Neural cell (in vitro differentiated cells): Measurements from ENCODE around the gene GPR161. TPM values are rescaled to one million over a fixed set of nuclear protein-coding genes. Genes with fewer than 3 reads are reported as not detected.

Source experiments
- H2AFZ ChIP-seq: fragments of 200-600, 300-800 bp; sonication (generic), shearing (Covaris generic); 2 replicates; pipeline ENCODE4 v1.6.0; 2014; ENCODE audit warnings: low read depth, mild to moderate bottlenecking, antibody characterized with exemption, low read length, moderate library complexity
- H3F3A ChIP-seq: fragments of 200-600 bp; shearing (Covaris generic); 2 replicates; pipeline ENCODE4 v1.6.1; 2016; ENCODE audit warnings: mild to moderate bottlenecking, moderate library complexity, mixed read lengths, antibody characterized with exemption, low read length; ENCODE audit not compliant: insufficient read depth, poor library complexity, severe bottlenecking
- H3K27ac ChIP-seq: fragments of 200-600, 300-800 bp; sonication (generic), shearing (Covaris generic); 2 replicates; pipeline ENCODE4 v1.5.1; 2014; ENCODE audit warnings: mild to moderate bottlenecking, low read length, moderate library complexity
- H3K27me3 ChIP-seq: fragments of 300-800, 200-600 bp; sonication (generic), shearing (Covaris generic); 2 replicates; pipeline ENCODE4 v1.6.0; 2014; ENCODE audit warnings: mild to moderate bottlenecking, low read depth, low read length, moderate library complexity; ENCODE audit not compliant: insufficient read depth
- H3K36me3 ChIP-seq: fragments of 300-800, 200-600 bp; sonication (generic), shearing (Covaris generic); 2 replicates; pipeline ENCODE4 v1.5.1; 2014; ENCODE audit warnings: mild to moderate bottlenecking, antibody characterized with exemption, low read length, moderate library complexity; ENCODE audit not compliant: insufficient read depth
- H3K4me2 ChIP-seq: fragments of 300-800, 200-600 bp; sonication (generic), shearing (Covaris generic); 2 replicates; pipeline ENCODE4 v1.6.0; 2014; ENCODE audit warnings: mild to moderate bottlenecking, low read length
- H3K4me3 ChIP-seq: fragments of 300-800, 200-600 bp; sonication (generic), shearing (Covaris generic); 2 replicates; pipeline ENCODE4 v1.5.1; 2014; ENCODE audit warnings: mild to moderate bottlenecking, low read length, moderate library complexity
- H3K79me2 ChIP-seq: fragments of 200-600 bp; shearing (Covaris generic); replicated peaks from 2 replicates; pipeline ENCODE4 v1.6.0; 2014; ENCODE audit warnings: mild to moderate bottlenecking, low read length, moderate library complexity; ENCODE audit not compliant: insufficient read depth
- H3K9ac ChIP-seq: fragments of 300-800, 200-600 bp; sonication (generic), shearing (Covaris generic); 2 replicates; pipeline ENCODE4 v1.6.1; 2016; ENCODE audit warnings: mild to moderate bottlenecking, low read length, mixed read lengths
- H3K9me2 ChIP-seq: fragments of 200-600 bp; shearing (Covaris generic); 2 replicates; pipeline ENCODE4 v1.6.1; 2016; ENCODE audit warnings: mild to moderate bottlenecking, low read length, mixed read lengths; ENCODE audit not compliant: insufficient read depth
- H3K9me3 ChIP-seq: fragments of 200-600, 300-800 bp; sonication (generic), shearing (Covaris generic); 2 replicates; pipeline ENCODE4 v1.6.1; 2016; ENCODE audit warnings: mild to moderate bottlenecking, mixed run types, low read length, moderate library complexity, mixed read lengths
- H4K20me1 ChIP-seq: fragments of 200-600 bp; shearing (Covaris generic); 2 replicates; pipeline ENCODE4 v1.6.1; 2016; ENCODE audit warnings: mild to moderate bottlenecking, mixed run types; ENCODE audit not compliant: insufficient read depth
- EP300 ChIP-seq: fragments of 450-650 bp; conservative IDR thresholded peaks from 2 replicates; pipeline ENCODE4 v1.6.1; 2014; ENCODE audit warnings: antibody characterized with exemption, mild to moderate bottlenecking, moderate library complexity; ENCODE audit not compliant: poor library complexity, severe bottlenecking
- EZH2 ChIP-seq: fragments of 200-600, 300-800 bp; shearing (Covaris generic), sonication (generic); IDR thresholded peaks from 2 replicates; pipeline ENCODE4 v1.6.1; 2014; ENCODE audit warnings: antibody characterized with exemption, low read length, borderline replicate concordance, mild to moderate bottlenecking; ENCODE audit not compliant: insufficient read depth, poor library complexity, severe bottlenecking
- MXI1 ChIP-seq: fragments of 450-650 bp; conservative IDR thresholded peaks from 2 replicates; pipeline ENCODE4 v1.6.1; 2014; ENCODE audit warnings: antibody characterized with exemption, mild to moderate bottlenecking; ENCODE audit not compliant: poor library complexity, severe bottlenecking
- POLR2AphosphoS5 ChIP-seq: IDR thresholded peaks from 2 replicates; pipeline ENCODE4 v1.6.1; 2012
- RAD21 ChIP-seq: fragments of 450-650 bp; conservative IDR thresholded peaks from 2 replicates; pipeline ENCODE4 v1.6.1; 2014; ENCODE audit warnings: antibody characterized with exemption, mild to moderate bottlenecking, moderate library complexity
- SMC3 ChIP-seq: fragments of 450-650 bp; conservative IDR thresholded peaks from 2 replicates; pipeline ENCODE4 v1.6.1; 2014; ENCODE audit warnings: antibody characterized with exemption, mild to moderate bottlenecking, moderate library complexity; ENCODE audit not compliant: poor library complexity
- TAF1 ChIP-seq: IDR thresholded peaks from 2 replicates; pipeline ENCODE4 v1.6.1; 2012; ENCODE audit warnings: low read depth
- polyA plus RNA-seq: library from polyadenylated mRNA; depleted of rRNA; stranded (reverse); fragments of >200 nt; gene quantifications from 2 replicates; pipeline ENCODE4 v1.2.3, GENCODE V29; 2014
- TF ChIP-seq, protein P1 (sequence below): fragments of 450-650 bp; IDR thresholded peaks from 2 replicates; pipeline ENCODE4 v1.5.1; 2014; ENCODE audit warnings: antibody characterized with exemption, mild to moderate bottlenecking, moderate library complexity; ENCODE audit not compliant: poor library complexity, severe bottlenecking
- TF ChIP-seq, protein P2 (sequence below): IDR thresholded peaks from 2 replicates; pipeline ENCODE4 v1.6.1; 2012; ENCODE audit warnings: borderline replicate concordance

GPR161 gene
- polyA plus RNA-seq, 1 donor from 2014 or later, result 39.0 TPM

DNA sequence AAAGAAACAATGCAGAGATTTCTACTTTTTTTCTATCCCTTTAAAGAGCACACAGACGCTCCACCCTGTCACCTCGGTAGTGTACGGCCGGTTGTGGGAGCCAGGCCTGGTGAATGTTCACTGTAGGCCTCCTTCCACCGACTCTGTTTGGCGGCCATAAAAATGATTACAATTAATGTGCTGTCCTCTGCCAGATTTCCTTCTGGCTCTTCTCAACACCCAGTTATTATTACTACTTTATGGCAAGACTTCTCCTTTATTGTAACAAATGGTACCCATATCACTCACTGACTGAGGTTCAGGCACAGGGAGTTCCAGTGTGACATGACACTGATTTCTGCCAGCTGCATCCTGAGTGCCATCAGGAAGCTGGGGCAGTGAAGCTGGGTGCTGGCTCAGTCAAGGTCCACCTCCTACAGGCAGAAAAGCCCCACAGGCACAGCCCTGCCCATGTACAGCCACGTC is 37.4 kb downstream of the GPR161 start:
- no peaks in the 10 kb centered on the region for H3K9me2 ChIP-seq
- H3F3A ChIP-seq, result no peaks in the 10 kb centered on the region
- H3K4me3 ChIP-seq, result no peak overlapping the region
- peaks cover 7% of the 10 kb centered on the region for H3K36me3 ChIP-seq
- H3K9ac ChIP-seq, result no peak overlapping the region
- no peaks in the 10 kb centered on the region for H3K27me3 ChIP-seq
- no peaks in the 10 kb centered on the region for H4K20me1 ChIP-seq
- H3K27ac ChIP-seq, result no peak overlapping the region
- H2AFZ ChIP-seq, result no peak overlapping the region
- no peak overlapping the region for H3K4me2 ChIP-seq
- no peaks in the 10 kb centered on the region for H3K79me2 ChIP-seq
- H3K9me3 ChIP-seq, result no peaks in the 10 kb centered on the region
- TF ChIP-seq MXI1 (no peak), TAF1 (no peak), SMC3 (no peak), EZH2 (no peak), POLR2AphosphoS5 (no peak), RAD21 (no peak), EP300 (no peak)
- TF ChIP-seq, protein P1, sequence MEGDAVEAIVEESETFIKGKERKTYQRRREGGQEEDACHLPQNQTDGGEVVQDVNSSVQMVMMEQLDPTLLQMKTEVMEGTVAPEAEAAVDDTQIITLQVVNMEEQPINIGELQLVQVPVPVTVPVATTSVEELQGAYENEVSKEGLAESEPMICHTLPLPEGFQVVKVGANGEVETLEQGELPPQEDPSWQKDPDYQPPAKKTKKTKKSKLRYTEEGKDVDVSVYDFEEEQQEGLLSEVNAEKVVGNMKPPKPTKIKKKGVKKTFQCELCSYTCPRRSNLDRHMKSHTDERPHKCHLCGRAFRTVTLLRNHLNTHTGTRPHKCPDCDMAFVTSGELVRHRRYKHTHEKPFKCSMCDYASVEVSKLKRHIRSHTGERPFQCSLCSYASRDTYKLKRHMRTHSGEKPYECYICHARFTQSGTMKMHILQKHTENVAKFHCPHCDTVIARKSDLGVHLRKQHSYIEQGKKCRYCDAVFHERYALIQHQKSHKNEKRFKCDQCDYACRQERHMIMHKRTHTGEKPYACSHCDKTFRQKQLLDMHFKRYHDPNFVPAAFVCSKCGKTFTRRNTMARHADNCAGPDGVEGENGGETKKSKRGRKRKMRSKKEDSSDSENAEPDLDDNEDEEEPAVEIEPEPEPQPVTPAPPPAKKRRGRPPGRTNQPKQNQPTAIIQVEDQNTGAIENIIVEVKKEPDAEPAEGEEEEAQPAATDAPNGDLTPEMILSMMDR, result no peak
- TF ChIP-seq, protein P2, sequence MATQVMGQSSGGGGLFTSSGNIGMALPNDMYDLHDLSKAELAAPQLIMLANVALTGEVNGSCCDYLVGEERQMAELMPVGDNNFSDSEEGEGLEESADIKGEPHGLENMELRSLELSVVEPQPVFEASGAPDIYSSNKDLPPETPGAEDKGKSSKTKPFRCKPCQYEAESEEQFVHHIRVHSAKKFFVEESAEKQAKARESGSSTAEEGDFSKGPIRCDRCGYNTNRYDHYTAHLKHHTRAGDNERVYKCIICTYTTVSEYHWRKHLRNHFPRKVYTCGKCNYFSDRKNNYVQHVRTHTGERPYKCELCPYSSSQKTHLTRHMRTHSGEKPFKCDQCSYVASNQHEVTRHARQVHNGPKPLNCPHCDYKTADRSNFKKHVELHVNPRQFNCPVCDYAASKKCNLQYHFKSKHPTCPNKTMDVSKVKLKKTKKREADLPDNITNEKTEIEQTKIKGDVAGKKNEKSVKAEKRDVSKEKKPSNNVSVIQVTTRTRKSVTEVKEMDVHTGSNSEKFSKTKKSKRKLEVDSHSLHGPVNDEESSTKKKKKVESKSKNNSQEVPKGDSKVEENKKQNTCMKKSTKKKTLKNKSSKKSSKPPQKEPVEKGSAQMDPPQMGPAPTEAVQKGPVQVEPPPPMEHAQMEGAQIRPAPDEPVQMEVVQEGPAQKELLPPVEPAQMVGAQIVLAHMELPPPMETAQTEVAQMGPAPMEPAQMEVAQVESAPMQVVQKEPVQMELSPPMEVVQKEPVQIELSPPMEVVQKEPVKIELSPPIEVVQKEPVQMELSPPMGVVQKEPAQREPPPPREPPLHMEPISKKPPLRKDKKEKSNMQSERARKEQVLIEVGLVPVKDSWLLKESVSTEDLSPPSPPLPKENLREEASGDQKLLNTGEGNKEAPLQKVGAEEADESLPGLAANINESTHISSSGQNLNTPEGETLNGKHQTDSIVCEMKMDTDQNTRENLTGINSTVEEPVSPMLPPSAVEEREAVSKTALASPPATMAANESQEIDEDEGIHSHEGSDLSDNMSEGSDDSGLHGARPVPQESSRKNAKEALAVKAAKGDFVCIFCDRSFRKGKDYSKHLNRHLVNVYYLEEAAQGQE, result no peak

DNA sequence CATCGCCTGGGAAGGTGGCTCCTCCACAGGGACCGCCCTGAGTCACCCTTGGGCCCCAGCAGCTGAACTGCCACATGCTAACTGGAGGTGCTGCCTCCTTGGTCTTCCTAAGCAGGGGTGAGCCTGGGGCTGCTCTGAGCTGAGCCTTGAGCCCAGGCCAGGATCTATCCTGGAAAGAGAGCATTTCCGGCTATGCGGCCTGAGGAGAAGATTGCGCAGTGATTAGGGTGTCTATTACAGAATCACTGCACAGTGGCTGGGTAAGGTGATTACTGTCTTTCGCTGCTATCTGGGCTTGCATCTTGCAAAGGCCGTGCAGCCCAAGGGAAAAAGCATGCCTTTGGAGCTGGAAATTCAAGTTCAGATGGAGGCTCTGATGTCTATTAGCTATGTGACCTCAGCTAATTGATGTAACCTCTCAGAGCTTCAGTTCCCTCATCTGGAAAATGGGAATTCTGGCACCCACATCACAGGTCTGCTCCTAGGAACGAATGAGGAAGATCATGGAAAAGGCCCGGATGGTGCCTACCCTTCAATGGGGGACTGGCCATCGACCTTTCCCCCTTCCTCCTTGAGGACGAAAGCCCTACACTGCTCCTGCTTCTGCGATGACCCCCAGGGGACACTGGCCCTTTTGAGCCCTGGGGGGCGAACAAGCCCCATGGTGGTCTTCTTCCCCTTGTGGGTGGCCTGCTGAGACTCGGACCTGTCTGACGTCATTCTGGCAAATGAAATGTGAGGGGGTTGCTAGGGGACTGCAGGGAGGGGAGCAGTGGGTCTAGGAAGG is 38.0 kb downstream of the GPR161 start:
- Histone ChIP-seq H2AFZ (no peak overlapping the region), H3K4me2 (no peak overlapping the region), H3F3A (no peaks in the 10 kb centered on the region), H3K36me3 (peaks cover under 1% of the 10 kb centered on the region), H3K9me3 (no peaks in the 10 kb centered on the region), H3K27ac (no peak overlapping the region), H3K4me3 (no peak overlapping the region), H3K27me3 (no peaks in the 10 kb centered on the region), H4K20me1 (no peaks in the 10 kb centered on the region), H3K9me2 (no peaks in the 10 kb centered on the region), H3K9ac (no peak overlapping the region), H3K79me2 (no peaks in the 10 kb centered on the region)
- TF ChIP-seq, protein P1, result no peak
- TF ChIP-seq, protein P2, result no peak
- no peak for TF ChIP-seq RAD21
- TF ChIP-seq EP300, result no peak
- TF ChIP-seq POLR2AphosphoS5, result no peak
- TF ChIP-seq MXI1, result no peak
- no peak for TF ChIP-seq EZH2
- no peak for TF ChIP-seq TAF1
- no peak for TF ChIP-seq SMC3
